Lower leg skin (tissue), 4 donors: ENCODE measurements around the gene STOML1. TPM values are rescaled to one million over a fixed set of nuclear protein-coding genes. Genes with fewer than 3 reads are reported as not detected.

Source experiments
- DNase-seq, 2 donors: peaks; one replicate each; pipeline ENCODE4 v3.0.0-alpha.2; 2019; ENCODE audit warnings: low spot score in 2 of 2
- H3K4me3 ChIP-seq: fragments of 200-600 bp; sonication (generic); 2 replicates; pipeline ENCODE4 v1.5.1; 2017; ENCODE audit warnings: mild to moderate bottlenecking, low read depth; ENCODE audit not compliant: poor library complexity, severe bottlenecking
- CTCF ChIP-seq, 3 donors: fragments of 450-650 bp; IDR thresholded peaks; one replicate each; pipeline ENCODE4 v1.5.1; 2016; ENCODE audit warnings: antibody characterized with exemption in 3 of 3, mild to moderate bottlenecking in 3 of 3, moderate library complexity in 2 of 3
- POLR2A ChIP-seq, 2 donors: fragments of 450-650 bp; IDR thresholded peaks; one replicate each; pipeline ENCODE4 v1.6.1; 2016 to 2017; ENCODE audit warnings: antibody characterized with exemption in 2 of 2, mild to moderate bottlenecking in 1 of 2, moderate library complexity in 1 of 2
- WGBS, 2 donors: methylation state at CpG; one replicate each; pipeline ENCODE4 v1.1.5; 2018; 5-methylcytosine and 5-hydroxymethylcytosine counted together
- intact Hi-C: fragments of 100-400 bp; cut with DNase I; formaldehyde crosslinking; loops from one replicate; pipeline ENCODE4 v1.15.0; 2023; ENCODE audit warnings: low total_unique reads
- total RNA-seq, 4 donors: library from RNA; depleted of rRNA; stranded (reverse); fragments of >200 nt; gene quantifications; one replicate each; pipeline ENCODE4 v1.1.0, GENCODE V29; 2016

Gene STOML1
- total RNA-seq: 10 to 100 TPM; 14.4 to 24.6 (median 23.9) TPM

DNA sequence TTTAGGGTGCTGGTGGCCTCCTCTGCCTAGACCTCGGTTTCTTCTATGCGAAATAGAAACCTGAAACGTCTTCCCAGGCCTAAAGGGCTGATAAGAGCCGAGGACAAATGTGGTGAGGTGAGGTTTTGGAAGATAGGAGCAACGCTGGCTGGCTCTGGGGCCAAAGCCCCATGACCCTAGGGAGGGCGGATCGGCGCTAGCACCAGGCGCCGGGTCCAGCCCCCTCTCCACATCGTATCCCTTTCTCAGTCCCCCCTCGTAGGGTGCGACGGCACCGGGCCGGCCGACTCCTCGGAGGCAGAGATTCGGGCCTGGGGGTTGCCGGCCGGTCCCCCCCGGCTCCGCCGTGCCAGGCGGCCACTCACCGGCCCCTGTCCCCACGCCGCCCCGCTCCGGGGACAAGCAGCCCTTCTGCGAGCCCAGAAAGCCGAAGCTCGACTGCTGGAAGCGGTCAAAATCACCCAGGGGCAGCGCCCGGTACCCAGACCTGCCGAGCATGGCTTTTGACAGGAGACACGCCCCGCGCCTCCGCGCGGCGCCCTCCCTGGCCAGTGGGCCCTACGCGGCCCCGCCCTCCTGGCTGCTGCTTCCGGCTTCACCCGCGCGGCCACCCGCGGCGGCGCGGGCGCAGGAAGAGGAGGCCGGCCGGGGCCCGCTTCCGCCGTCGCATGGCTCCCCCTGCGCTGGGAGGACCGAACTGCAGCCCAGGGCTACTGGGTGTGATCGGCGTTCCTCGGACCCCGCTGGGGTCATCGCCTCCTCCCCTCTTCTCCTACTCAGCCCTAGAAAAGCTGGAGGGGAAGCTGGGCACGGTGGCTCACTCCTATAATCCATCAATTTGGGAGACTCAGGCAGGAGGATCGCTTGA lies at the start of gene STOML1:
Gene STOML1, minus strand, starts transcription at position 570 of the 868 bp plus-strand sequence. Its CDS starts 72 bp downstream, at position 498.
- TF ChIP-seq CTCF (IDR thresholded peaks at IDR 0.05) (peak in 1 of 3 donors; percentile 25), POLR2A (IDR thresholded peaks at IDR 0.05) (no peak)
- peak within 1 kb of the TSS; percentile 44 for H3K4me3 ChIP-seq
- intact Hi-C loops: no loop called here
- WGBS, 2 donors: 1% methylated on average over 45 to 49 of the region's 72 CpGs
- peak; percentile 84 to 98 for DNase-seq

DNA sequence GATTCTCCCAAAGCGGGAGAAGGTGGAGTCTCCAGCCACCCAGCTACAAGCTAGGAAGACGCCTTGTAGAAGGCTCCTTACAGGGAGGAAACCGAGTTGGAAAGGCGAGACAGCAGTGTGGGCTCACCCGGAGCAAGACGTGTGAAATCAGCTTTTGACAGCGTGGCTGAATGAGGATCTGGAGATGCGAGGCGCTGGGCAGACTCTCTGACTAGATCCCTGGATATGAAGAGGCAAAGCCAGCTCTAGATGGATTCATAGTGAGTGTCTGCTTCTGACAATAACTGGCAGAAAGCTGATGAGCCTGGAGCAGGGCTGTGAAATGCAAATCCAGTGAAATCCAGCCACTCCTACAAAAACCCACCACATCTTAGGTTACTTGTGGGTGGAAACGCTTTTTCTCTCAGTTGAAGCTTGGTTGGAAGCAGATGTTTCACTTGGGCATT lies 49.2 kb upstream of the STOML1 start:
- no peak overlapping the region for H3K4me3 ChIP-seq
- TF ChIP-seq CTCF (IDR thresholded peaks at IDR 0.05) (no peak), POLR2A (IDR thresholded peaks at IDR 0.05) (no peak)
- WGBS, 2 donors: 64 to 65% methylated on average over 10 of the region's 10 CpGs
- intact Hi-C loops: no loop called here
- no peak for DNase-seq

DNA sequence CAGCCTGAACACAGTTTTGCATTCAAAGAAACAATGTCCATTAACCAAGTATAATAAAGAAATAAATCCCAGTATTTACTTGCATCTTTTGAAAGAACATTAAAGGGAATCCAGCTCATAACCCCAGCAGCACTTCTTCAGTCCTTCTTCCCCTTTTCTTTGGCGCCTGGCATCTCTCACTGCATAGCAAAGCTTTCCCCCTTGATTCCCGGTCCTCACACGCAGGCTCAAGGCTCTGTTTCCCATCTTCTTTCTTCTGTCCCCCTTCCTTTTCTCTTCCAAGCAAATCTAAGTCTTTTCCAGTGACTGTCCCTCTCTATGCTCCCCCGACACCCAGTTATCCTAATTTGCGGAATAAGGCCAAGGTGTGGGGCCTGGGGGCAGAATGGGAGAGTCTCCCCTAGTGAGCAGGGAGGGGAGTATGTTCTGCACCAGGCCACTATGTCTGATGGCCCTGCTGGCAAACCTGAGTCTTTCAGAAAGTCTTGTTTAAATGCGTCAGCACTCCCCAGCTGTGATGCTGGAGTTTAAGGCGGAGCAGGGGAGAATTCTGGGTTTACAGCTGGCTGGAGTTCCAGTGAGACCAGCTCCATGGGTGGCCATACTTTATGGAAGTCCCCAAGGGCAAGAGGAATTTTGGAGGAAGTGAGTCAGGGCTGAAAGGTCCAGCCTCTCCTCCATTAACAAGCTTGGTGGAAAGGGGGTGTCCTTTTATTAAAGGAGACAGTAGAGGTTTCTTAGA lies 48.2 kb upstream of the STOML1 start:
- WGBS, 2 donors: 73 to 74% methylated on average over 7 of the region's 7 CpGs
- intact Hi-C loops: no loop called here
- TF ChIP-seq CTCF (IDR thresholded peaks at IDR 0.05): no peak
- peak in 1 of 2 donors; percentile 52 for DNase-seq
- H3K4me3 ChIP-seq: no peak overlapping the region

GRCh38 chr15:74039656-74040010 lies 47.5 kb upstream of the STOML1 start:
- 68 to 69% methylated on average over 5 of the region's 5 CpGs for WGBS, 2 donors
- no peak for DNase-seq
- no peak overlapping the region for H3K4me3 ChIP-seq
- TF ChIP-seq POLR2A (IDR thresholded peaks at IDR 0.05): no peak
- no peak for TF ChIP-seq CTCF (IDR thresholded peaks at IDR 0.05)
- intact Hi-C loops: no loop called here

- intact Hi-C loops: no loop called here
- WGBS, 2 donors: 53 to 64% methylated on average over 9 of the region's 9 CpGs
- H3K4me3 ChIP-seq: no peak overlapping the region
- DNase-seq: no peak
- TF ChIP-seq POLR2A (IDR thresholded peaks at IDR 0.05) (no peak), CTCF (IDR thresholded peaks at IDR 0.05) (no peak)
Measured at GRCh38 chr15:74038707-74039655, 46.9 kb upstream of the STOML1 start.
